AG09319 (cell line): ENCODE measurements around the gene OR10H4.
"Not testable (repeated sequence)": the region's sequence is repeated elsewhere in the genome, so short reads cannot be mapped to it uniquely, and the experiment has no call there.

Experiments
- DNase-seq: peaks from one replicate; pipeline ENCODE4 v3.0.0-alpha.2; 2010; ENCODE audit warnings: low read depth; ENCODE audit errors: extremely low read depth
- CTCF ChIP-seq: IDR thresholded peaks from 2 replicates; pipeline ENCODE4 v1.5.1; 2011; ENCODE audit warnings: low read depth, mild to moderate bottlenecking, inconsistent platforms, low read length, moderate library complexity

The OR10H4 gene

GRCh38 chr19:15913830-15914229 is 35.0 kb upstream of the OR10H4 start:
- TF ChIP-seq CTCF: no peak
- DNase-seq: no peak

GRCh38 chr19:15915109-15915508 is 33.7 kb upstream of the OR10H4 start:
- TF ChIP-seq CTCF: no peak
- no peak for DNase-seq

GRCh38 chr19:15919243-15919642 is 29.6 kb upstream of the OR10H4 start:
- no peak for TF ChIP-seq CTCF
- DNase-seq: no peak

DNA sequence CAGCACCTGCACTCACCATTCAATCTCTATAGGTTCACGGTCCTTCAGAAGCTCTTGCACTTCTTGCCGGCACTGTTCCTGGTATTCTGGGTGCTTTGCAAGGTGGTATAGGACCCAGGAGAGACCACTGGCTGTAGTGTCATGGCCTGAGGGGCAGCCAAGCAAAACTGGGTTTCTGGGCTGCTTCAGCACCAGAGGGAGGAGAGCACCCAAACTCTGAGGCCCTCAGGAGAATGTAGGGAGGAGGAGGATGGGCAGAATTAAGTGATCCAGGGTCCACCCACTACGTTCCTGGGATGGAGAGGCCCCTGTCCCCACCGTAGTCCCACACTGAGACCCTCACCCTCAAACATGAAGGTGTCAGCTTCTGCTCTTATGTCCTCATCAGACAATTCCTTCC is 26.8 kb upstream of the OR10H4 start:
- DNase-seq: no peak

GRCh38 chr19:15923702-15924101 is 25.1 kb upstream of the OR10H4 start:
- no peak for DNase-seq
- no peak for TF ChIP-seq CTCF

More for the DNA sequence above, 26.8 kb upstream of the OR10H4 start:
- TF ChIP-seq CTCF: no peak

DNA sequence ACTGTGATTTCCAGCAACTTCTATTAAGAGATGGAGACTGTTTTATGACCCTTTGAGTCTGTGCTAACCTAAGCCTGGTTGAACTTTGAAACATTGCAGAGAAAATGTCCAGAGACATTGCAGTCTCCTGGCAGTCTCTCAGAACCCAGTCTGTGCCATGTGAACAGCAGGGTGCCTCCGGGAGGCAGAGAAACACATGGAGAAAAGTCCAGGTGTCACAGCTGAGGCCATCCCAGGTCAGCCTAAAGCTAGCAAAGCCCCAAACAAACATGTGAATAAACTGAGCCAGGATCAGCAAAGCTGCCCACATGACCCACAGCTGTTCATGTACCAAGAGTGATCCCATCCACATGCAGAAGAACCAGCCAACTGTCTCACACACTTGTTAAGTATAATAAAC is 22.3 kb upstream of the OR10H4 start:
- no peak for DNase-seq
- TF ChIP-seq CTCF: no peak

DNA sequence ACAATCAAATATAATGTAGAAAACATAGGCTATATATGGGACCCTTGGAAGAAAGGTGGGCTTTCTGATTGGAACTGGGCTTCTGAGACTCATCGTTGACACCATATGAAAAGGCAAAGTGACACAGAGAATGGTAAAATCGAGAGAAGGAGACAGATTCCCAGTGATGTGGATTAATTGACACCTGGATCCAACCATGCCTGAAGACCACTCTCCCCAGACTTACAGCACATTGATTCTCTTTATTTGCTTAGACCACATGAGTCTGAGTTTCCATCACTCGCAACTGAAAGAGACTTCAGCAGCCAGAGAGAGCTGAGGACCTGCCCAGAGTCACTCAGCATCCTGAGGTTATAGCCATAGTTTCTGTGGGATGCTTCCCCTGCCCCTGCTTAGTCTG is 20.5 kb upstream of the OR10H4 start:
- TF ChIP-seq CTCF: no peak
- DNase-seq: no peak

DNA sequence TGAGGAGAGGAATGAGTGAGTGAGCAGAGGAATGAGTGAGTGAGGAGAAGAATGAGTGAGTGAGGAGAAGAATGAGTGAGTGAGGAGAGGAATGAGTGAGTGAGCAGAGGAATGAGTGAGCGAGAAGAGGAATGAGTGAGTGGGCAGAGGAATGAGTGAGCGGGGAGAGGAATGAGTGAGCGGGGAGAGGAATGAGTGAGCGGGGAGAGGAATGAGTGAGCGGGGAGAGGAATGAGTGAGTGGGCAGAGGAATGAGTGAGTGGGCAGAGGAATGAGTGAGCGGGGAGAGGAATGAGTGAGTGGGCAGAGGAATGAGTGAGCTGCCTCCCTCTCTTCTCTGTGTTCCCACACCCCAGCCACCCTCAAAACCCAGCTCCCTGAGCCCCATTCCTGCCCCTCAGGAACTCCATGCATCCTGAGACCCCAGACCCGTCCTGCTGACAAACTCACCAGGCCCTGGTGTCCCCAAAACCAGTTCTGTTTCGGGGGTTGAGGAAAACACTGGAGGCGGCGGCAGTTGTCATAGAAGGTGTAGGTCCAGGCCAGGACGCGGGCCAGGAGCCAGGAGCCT is 15.0 kb upstream of the OR10H4 start:
- DNase-seq: not testable (repeated sequence)
